Brain microvascular endothelial cell (primary cell): ENCODE measurements around the gene TEX51.
A peak's percentile ranks its signal among the peaks of the same experiment; 100 is the strongest.

Source experiments
- DNase-seq: peaks from one replicate; pipeline ENCODE4 v3.0.0-alpha.2; 2020
- H3K27ac ChIP-seq: fragments of 250-450 bp; sonication (Bioruptor Pico); 2 replicates; pipeline ENCODE4 v1.5.1; 2020; ENCODE audit warnings: mild to moderate bottlenecking, moderate library complexity
- H3K27me3 ChIP-seq: fragments of 250-450 bp; sonication (Bioruptor Pico); replicated peaks from 2 replicates; pipeline ENCODE4 v1.5.1; 2020; ENCODE audit warnings: mild to moderate bottlenecking
- H3K36me3 ChIP-seq: fragments of 250-450 bp; sonication (Bioruptor Pico); replicated peaks from 2 replicates; pipeline ENCODE4 v1.5.1; 2020; ENCODE audit warnings: mild to moderate bottlenecking
- H3K4me3 ChIP-seq: 2 replicates; pipeline ENCODE4 v1.5.1; 2011; ENCODE audit warnings: low read depth, mild to moderate bottlenecking, control low read depth, low read length, moderate library complexity
- in situ Hi-C: cut with HindIII; loops from 2 replicates; pipeline ENCODE4 v1.10.0; 2017; ENCODE audit warnings: low sequenced_read_pairs, low pct_ligation_motif_present
- TF ChIP-seq, protein P1 (sequence below): IDR thresholded peaks from 2 replicates; pipeline ENCODE4 v1.5.1; 2011; ENCODE audit warnings: low read depth, mild to moderate bottlenecking, moderate library complexity, low read length, control low read depth, inconsistent platforms; ENCODE audit errors: missing control alignments

TEX51 gene

DNA sequence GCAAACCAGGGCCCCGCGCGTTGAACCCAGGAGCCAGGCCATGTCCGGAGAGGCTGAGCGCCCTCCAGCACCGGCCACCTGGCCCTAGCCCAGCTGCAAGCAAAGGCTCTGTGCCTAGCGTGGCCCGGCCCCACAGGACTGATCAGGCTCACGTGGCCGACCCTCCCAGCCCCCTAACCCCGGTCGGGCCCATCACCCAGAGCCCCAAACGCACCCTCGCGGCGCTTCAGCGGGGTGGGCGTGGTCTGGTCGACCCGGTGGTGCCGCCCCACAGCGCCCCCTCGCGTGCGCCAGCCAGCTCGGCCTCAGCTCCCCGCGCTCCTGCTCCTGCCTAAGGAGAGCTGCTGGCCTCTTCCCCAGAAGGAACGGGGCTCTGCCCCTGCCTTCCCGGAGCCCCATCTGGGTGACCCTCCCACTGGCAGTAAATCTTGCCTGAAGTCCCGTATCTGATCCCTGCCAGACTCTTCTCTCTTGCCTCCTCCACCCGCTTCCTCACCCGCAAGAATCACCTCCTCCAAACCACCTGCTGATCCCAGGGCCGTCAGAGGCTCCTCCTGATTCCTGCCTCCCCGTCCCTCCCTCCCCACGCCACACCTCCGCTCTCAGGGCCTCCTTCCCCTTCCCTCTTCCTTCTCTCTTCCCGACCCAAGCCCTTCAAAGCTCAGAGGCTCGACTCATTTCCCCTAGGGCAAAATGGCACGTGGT, 12.3 kb upstream of the TEX51 start:
- Histone ChIP-seq H3K4me3 (peak overlapping the region; percentile 35), H3K36me3 (no peaks in the 10 kb centered on the region), H3K27me3 (no peaks in the 10 kb centered on the region), H3K27ac (no peak overlapping the region)
- DNase-seq: peak; percentile 48
- TF ChIP-seq, protein P1, sequence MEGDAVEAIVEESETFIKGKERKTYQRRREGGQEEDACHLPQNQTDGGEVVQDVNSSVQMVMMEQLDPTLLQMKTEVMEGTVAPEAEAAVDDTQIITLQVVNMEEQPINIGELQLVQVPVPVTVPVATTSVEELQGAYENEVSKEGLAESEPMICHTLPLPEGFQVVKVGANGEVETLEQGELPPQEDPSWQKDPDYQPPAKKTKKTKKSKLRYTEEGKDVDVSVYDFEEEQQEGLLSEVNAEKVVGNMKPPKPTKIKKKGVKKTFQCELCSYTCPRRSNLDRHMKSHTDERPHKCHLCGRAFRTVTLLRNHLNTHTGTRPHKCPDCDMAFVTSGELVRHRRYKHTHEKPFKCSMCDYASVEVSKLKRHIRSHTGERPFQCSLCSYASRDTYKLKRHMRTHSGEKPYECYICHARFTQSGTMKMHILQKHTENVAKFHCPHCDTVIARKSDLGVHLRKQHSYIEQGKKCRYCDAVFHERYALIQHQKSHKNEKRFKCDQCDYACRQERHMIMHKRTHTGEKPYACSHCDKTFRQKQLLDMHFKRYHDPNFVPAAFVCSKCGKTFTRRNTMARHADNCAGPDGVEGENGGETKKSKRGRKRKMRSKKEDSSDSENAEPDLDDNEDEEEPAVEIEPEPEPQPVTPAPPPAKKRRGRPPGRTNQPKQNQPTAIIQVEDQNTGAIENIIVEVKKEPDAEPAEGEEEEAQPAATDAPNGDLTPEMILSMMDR: peak; percentile 62
- in situ Hi-C loops: no loop called here

DNA sequence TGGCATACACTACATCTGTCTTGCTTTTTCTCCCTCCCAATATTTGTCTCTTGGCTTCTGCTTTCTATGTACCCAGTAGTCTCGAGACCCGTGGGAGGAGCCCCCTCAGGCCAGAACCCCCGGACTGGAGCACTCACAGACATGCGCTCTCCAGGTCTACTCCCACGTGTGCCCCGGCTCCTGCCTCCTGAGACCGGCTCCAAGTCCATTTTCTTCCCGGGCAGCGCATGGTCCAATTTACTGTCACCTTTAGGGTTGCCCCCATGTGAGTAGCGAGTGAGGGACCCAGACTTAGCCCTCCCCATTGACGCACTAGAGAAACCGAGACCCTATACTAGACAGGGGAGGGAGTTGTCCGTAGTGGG, 11.8 kb upstream of the TEX51 start:
- no peaks in the 10 kb centered on the region for H3K36me3 ChIP-seq
- H3K27me3 ChIP-seq: no peaks in the 10 kb centered on the region
- H3K4me3 ChIP-seq: no peak overlapping the region
- no peak for DNase-seq
- H3K27ac ChIP-seq: no peak overlapping the region
- in situ Hi-C loops: no loop called here
- TF ChIP-seq, protein P1: no peak

DNA sequence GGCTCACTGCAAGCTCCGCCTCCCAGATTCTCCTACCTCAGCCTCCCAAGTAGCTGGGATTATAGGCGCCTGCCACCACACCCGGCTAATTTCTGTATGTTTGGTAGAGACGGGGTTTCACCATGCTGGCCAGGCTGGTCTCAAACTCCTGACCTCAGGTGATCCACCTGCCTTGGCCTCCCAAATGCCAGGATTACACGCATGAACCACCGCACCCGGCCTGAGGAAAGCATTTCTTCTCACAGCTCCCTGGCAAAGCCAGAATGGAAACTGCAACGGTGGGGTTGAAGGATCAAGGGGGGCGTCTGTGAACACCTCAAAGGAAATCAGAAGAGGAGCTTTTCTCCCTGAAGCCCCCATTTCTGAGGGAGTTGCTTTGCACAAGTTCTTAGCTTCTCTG, 11.2 kb upstream of the TEX51 start:
- no peak for DNase-seq
- no peaks in the 10 kb centered on the region for H3K36me3 ChIP-seq
- H3K27ac ChIP-seq: no peak overlapping the region
- in situ Hi-C loops: no loop called here
- no peak overlapping the region for H3K4me3 ChIP-seq
- no peaks in the 10 kb centered on the region for H3K27me3 ChIP-seq
- TF ChIP-seq, protein P1: no peak

DNA sequence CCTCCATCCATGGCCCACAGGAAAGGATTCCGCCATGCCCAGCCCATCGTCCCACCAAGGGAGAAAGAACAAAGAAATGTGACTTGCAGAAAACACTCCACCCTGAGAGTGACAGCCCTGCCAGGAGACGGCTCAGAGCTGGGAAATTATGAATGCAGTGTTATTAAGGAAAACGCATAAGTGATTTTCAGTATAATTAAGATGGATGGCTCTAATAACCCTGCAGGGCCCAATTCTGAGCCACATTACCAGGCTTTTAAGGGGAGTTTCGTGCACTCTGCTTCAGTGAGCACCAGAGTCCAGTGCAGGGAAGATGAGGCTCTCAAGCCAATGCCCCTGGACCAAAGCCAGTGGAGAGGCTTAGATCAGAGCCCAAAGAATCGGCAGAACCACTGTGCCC, 10.6 kb upstream of the TEX51 start:
- in situ Hi-C loops: no loop called here
- H3K27ac ChIP-seq: no peak overlapping the region
- DNase-seq: no peak
- TF ChIP-seq, protein P1: no peak
- no peaks in the 10 kb centered on the region for H3K27me3 ChIP-seq
- H3K36me3 ChIP-seq: no peaks in the 10 kb centered on the region
- no peak overlapping the region for H3K4me3 ChIP-seq

DNA sequence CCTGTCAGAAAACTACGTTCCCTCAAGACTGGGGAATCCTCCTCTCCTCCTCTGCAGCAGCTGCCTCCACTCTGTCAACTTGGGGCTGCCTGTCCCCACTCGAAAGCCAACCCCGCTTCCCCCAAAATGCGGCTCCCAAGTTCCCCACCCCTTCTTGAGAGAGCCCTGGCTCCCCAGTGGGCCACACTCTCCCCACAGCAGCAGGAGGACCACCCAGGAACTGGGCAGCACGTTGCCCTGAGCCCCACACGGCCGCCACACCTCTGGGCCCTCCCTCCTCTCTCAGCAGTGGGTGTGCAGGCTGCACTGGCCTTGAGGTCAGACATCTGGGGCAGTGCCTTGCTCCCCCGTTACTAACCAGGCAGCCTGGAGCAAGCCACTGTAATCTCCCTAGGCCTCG, 9.6 kb upstream of the TEX51 start:
- in situ Hi-C loops: no loop called here
- Histone ChIP-seq H3K4me3 (no peak overlapping the region), H3K27ac (no peak overlapping the region), H3K36me3 (no peaks in the 10 kb centered on the region), H3K27me3 (no peaks in the 10 kb centered on the region)
- TF ChIP-seq, protein P1: no peak
- DNase-seq: no peak

DNA sequence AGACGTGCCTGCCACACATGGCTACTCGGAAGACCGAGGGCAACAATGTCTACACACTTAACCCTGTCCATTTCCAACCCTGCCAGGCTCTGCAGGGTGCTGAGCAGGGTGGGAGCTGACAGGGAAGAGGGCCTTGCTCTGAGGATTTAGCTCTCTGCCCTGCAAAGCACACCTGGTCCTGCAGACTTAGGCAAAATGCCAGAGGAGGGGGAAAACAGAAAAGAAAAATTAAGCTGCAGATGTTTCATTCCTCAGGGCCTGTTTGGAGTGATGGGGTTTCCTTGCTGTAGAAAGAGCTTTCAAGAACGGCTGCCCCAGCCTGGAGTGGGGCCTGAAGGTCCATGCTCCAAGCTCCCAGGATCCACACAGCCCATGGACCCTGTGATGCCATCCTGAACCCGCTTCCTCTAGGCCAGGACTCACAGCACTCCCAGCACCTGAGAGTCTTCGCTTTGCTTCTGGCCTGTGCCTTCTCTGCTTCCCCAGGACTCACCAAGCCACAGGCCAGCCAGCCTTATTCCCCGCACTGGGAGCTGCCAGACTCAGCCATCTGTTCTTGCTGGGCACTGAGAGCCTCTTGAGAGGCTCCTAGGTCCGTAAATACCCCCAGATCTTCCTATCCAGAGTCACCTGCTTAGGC, 9.1 kb upstream of the TEX51 start:
- no peaks in the 10 kb centered on the region for H3K36me3 ChIP-seq
- no peak overlapping the region for H3K27ac ChIP-seq
- no peak overlapping the region for H3K4me3 ChIP-seq
- in situ Hi-C loops: no loop called here
- TF ChIP-seq, protein P1: no peak
- DNase-seq: no peak
- H3K27me3 ChIP-seq: no peaks in the 10 kb centered on the region
